Head of caudate nucleus (tissue), 42 donors: ENCODE data around the gene LRCH2.

Source experiments
- DNase-seq, 42 donors: peaks; one replicate each; pipeline versions ENCODE4 v3.0.0 to v3.0.0-alpha.2; 2020 to 2021; ENCODE audit warnings: mixed read lengths in 7 of 42
- intact Hi-C: fragments of 100-400 bp; cut with DNase I; formaldehyde crosslinking; loops from one replicate; pipeline ENCODE4 v1.15.0; 2022

The LRCH2 gene, protein sequence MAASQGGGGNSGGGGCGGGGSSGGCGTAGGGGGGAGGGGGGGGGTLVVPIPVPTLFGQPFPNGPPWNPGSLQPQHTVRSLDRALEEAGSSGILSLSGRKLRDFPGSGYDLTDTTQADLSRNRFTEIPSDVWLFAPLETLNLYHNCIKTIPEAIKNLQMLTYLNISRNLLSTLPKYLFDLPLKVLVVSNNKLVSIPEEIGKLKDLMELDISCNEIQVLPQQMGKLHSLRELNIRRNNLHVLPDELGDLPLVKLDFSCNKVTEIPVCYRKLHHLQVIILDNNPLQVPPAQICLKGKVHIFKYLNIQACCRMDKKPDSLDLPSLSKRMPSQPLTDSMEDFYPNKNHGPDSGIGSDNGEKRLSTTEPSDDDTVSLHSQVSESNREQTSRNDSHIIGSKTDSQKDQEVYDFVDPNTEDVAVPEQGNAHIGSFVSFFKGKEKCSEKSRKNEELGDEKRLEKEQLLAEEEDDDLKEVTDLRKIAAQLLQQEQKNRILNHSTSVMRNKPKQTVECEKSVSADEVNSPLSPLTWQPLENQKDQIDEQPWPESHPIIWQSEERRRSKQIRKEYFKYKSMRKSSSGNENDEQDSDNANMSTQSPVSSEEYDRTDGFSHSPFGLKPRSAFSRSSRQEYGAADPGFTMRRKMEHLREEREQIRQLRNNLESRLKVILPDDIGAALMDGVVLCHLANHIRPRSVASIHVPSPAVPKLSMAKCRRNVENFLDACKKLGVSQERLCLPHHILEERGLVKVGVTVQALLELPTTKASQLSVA

DNA sequence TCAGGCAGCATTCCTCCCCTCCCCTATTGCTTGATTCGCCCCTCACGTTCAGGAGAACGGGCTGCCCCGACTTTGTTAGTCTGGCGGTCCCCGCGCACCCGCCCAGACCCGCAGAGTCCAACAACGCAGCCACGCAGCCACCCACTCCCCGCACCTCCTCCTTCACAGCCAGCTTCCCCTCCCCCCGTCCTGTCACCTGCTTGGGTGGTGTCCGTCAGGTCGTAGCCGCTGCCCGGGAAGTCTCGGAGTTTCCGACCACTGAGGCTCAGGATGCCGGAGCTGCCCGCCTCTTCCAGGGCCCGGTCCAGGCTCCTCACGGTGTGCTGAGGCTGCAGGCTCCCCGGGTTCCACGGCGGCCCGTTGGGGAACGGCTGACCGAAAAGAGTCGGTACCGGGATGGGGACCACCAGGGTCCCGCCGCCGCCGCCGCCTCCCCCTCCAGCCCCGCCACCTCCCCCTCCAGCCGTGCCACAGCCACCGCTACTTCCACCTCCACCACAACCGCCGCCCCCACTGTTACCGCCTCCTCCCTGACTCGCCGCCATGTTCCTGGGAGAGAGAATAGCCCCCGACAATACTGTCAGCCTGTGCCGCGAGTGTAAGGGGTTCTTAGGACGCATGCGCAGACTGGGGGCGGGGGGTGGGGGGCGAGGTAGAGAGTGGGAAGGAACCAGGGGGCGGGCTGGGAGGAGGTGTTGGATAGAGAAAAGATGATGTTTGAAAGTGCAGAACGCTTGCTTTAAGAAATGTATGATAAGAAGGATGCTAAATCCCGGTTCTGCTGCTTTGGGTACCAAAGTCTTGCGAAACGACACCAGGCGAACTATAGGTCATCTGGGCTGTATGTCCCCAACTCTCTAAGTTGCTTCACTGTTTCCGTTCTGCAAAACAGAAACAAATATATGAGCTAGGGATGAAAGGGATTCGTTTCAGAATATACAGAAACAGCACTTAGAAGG is at the start of gene LRCH2:
TSS of gene LRCH2 (minus strand) at position 600 of the 959 bp plus-strand sequence. CDS start at position 545, 55 bp downstream.
- DNase-seq = peak; percentile 9 to 83 (median 61)
- intact Hi-C loops = no loop called here

GRCh38 chrX:115269051-115269683 is 35.3 kb upstream of the LRCH2 start:
- DNase-seq = no peak
- intact Hi-C loops = no loop called here

DNA sequence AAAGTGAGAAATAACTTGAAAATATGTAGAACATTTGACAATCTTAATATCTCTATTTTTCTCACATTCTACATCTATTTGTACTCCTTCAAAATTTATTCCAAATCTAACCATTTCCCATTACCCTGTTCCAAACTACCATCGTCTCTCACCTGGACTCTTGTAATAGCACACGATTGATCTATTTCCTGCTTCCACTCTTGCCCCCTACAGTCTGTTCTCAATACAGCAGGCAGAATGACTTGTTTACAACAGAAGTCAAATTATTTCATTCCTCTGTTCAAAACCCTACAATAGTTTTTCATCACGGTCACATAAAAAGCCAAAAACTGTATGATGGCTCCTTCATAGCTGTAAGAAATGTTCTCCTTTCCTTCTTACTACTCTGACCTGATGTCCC is 34.5 kb upstream of the LRCH2 start:
- intact Hi-C loops = no loop called here
- no peak for DNase-seq

DNA sequence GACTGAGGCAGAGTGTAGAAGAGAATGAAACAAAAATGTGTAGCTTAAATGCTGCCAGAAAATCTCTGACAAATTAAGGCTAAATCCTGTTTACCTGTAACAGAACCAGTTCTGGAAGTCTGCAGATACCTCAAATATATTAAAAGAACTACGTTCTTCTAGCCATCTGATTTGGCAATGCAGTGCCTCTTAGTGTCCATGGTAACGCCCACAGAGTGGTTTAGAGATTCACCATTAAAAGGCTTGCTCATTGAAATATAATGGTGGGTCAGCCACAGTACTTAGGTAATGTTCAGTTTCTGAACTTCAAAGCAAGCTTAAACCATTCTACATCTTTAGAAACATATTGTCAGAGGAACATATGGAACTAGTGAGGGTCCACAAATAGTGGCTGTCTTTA is 32.4 kb upstream of the LRCH2 start:
- DNase-seq = no peak
- intact Hi-C loops = no loop called here

- intact Hi-C loops = no loop called here
- DNase-seq = no peak
These were observed 30.1 kb upstream of the LRCH2 start for GRCh38 chrX:115264009-115264408.

DNA sequence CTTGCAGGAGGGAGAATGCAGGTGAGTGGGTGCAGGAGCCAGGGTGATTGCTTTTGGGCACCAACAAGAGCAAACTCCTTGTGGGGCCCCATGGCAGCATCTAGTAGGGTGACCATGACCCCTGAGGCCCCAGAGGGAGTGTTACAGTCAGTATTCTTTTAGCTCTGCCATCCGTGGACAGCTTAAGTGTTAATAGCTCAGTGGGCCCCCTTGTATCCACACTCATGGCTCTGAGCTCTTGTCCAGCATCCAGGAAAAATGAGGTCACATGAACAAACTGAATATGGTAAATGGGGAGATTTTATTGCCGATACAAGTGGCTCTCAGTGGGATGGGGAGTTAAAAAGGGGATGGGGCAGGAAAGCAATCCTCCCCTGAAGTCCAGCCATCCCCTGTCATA is 27.3 kb upstream of the LRCH2 start:
- no peak for DNase-seq
- intact Hi-C loops = no loop called here

GRCh38 chrX:115260330-115260729 is 26.4 kb upstream of the LRCH2 start:
- intact Hi-C loops = no loop called here
- DNase-seq = no peak

DNA sequence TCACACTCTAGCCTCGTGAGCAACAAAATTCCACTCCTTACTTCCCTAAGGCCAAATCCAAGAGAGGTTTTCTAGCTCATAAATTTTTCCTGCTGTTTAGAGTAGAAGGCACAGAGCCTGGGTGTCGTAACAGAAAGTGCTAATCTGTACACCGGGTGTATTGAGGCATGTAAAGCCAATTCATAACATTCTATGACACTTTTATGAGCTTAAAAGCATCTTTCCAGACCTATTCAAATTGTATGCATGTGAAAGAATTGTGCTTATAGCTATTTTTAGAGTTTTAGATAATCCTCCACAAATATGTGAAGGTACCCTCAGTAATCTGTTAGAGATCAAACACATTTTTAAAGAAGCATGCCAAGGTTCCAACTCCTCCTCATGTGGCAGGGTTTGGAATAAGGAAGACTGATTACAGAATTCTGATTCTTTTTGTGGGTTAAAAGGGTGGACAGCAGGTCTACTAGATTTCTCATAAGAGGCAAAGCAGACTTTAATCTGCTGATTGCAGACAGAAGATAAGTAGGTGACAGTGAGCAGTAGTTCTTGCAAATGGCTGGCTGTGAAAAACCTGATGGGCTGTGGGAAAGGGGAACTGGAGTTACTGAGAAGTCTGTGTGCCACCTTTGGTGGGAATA is 25.5 kb upstream of the LRCH2 start:
- no peak for DNase-seq
- intact Hi-C loops = no loop called here

- DNase-seq = no peak
- intact Hi-C loops = no loop called here
These were observed 23.8 kb upstream of the LRCH2 start for GRCh38 chrX:115257711-115258110.

DNA sequence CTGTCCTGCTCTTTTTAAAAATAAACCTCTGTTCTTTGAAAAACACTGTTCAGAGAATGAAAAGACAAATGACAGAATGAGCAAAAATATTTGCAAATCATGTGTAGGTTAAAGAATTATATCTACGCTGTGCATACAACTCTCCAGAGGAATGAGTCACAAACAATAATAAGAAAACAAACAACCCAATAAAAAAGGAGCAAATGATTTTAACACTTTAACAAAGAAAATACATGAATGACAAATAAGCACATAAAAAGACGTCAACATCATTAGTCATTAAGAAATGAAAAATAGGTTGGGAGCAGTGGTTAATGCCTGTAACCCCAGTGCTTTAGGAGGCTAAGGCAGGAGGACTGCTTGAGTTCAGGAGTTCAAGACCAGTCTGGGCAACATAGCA is 21.1 kb upstream of the LRCH2 start:
- DNase-seq = no peak
- intact Hi-C loops = no loop called here

GRCh38 chrX:115251458-115252233 is 17.8 kb upstream of the LRCH2 start:
- DNase-seq = no peak
- intact Hi-C loops = no loop called here

DNA sequence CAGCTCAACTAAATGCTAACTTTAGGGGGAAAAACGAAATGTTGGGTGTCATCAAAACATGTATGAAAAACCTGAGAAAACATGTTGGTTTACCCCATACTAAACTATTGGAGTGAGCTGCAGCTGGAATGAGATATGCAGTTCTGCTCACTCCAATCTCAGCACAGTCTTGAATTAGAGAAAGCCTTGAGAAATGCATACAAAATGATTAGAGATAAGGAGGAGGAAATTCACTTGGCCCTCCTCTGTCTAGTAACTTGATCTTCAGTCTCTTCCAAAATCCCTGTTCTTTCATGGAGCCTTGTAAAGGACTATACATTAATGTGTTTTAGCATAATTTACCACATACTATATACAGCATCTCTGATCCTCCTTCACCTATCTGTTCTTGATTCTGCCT is 3.2 kb upstream of the LRCH2 start:
- intact Hi-C loops = no loop called here
- DNase-seq = no peak

GRCh38 chrX:115236560-115236959 is 2.7 kb upstream of the LRCH2 start:
- DNase-seq = no peak
- intact Hi-C loops = no loop called here

- intact Hi-C loops = no loop called here
- peak in 2 of 42 donors; percentile 1 to 40 for DNase-seq
These were observed 565 bp upstream of the LRCH2 start for GRCh38 chrX:115234461-115234860.

- no peak for DNase-seq
- intact Hi-C loops = no loop called here
These were observed 881 bp downstream of the LRCH2 start for GRCh38 chrX:115232933-115233496.

DNA sequence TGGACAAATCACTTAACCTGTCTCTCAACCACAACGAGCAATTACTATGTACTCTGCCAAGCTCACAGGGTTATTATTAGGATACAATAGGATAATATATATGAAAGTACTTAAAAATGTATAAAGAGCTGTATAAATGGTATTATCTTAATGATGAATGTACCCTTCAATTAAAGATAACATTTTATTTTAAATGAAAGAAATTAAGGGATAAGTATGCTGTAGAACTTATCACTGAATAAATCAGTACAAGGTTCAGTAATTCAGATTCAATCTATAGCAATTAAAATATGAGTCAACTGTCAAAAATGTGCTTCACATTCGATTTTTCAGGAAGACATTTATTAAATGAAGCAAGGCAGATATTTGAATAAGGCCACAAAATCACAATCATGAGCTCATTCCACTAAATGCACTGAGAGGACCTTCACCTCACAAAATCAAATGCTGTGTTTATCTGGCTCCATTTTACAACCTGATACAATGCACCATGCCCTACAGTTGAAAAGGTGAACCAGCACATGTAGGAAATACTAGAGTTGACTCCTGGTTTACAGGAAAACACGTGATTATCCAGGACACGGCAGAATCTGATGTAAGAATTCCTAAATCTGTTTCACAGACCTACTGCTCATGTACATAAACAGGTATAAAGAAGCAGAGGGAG is 4.4 kb downstream of the LRCH2 start:
- intact Hi-C loops = no loop called here
- DNase-seq = no peak

DNA sequence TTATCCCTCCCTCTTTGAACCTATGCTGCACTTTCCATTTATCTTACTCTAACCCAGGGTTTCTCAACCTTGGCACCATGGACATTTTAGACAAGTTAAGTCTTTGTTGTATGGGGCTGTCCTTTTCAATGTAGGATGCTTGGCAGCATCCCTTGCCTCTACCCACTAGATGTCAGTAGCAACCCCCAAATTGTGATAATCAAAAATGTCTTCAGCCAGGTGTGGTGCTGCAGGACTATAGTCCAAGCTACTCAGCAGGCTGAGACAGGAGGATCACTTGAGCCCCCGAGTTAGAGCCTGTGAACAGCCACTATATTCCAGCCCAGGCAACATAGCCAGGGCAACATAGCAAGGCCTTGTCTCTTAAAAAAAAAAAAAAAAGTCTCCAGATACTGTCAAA is 7.0 kb downstream of the LRCH2 start:
- intact Hi-C loops = no loop called here
- peak in 11 of 42 donors; percentile 4 to 43 (median 9) for DNase-seq
